WTC11 (cell line): ENCODE data around the gene POLDIP3. TPM values are rescaled to one million over a fixed set of nuclear protein-coding genes. Genes with fewer than 3 reads are reported as not detected.

ENCODE experiments used
- ATAC-seq: fragments of 200-7000 bp; cut with Tn5 transposase; 2 replicates; pipeline ENCODE4 v1.10.0; 2021; ENCODE audit warnings: mild to moderate bottlenecking, moderate library complexity
- CTCF ChIA-PET: fragments of 300-600 bp; sonication (Branson Sonifier 250); formaldehyde crosslinking; loops from one replicate; lab custom pipeline; 2021; ENCODE audit warnings: antibody characterized with exemption; lab: Charles Lee
- POLR2A ChIA-PET: fragments of 350-600 bp; sonication (Branson Sonifier 250); formaldehyde crosslinking; loops from one replicate; lab custom pipeline; 2021; ENCODE audit warnings: antibody characterized with exemption; lab: Charles Lee
- DNase-seq: peaks from one replicate; pipeline ENCODE4 v3.0.0; 2021; ENCODE audit warnings: low spot score
- H3K27ac Mint-ChIP-seq: 2 replicates; pipeline ENCODE4 v1.8.0; 2021; ENCODE audit warnings: mixed read lengths
- H3K27me3 Mint-ChIP-seq: 2 replicates; pipeline ENCODE4 v1.8.0; 2021; ENCODE audit warnings: low read depth, mild to moderate bottlenecking, moderate library complexity, mixed read lengths
- H3K36me3 Mint-ChIP-seq: 2 replicates; pipeline ENCODE4 v1.8.0; 2021; ENCODE audit warnings: mixed read lengths
- H3K4me1 Mint-ChIP-seq: 2 replicates; pipeline ENCODE4 v1.8.0; 2022; ENCODE audit warnings: mixed read lengths
- H3K4me3 Mint-ChIP-seq: 2 replicates; pipeline ENCODE4 v1.8.0; 2021; ENCODE audit warnings: mild to moderate bottlenecking, moderate library complexity, mixed read lengths
- H3K9me3 Mint-ChIP-seq: 2 replicates; pipeline ENCODE4 v1.8.0; 2021; ENCODE audit warnings: mixed read lengths
- ATF1 ChIP-seq: sonication (generic); formaldehyde crosslinking; IDR thresholded peaks from 2 replicates; pipeline ENCODE4 v1.8.1; 2023; ENCODE audit warnings: mild to moderate bottlenecking, moderate library complexity, missing genetic modification reagents
- ETV6 ChIP-seq: sonication (generic); formaldehyde crosslinking; IDR thresholded peaks from 2 replicates; pipeline ENCODE4 v1.8.1; 2022; ENCODE audit warnings: mild to moderate bottlenecking, missing genetic modification reagents
- GABPB1 ChIP-seq: sonication (generic); formaldehyde crosslinking; IDR thresholded peaks from 2 replicates; pipeline ENCODE4 v1.8.1; 2023; ENCODE audit warnings: mild to moderate bottlenecking, missing genetic modification reagents
- GRHL2 ChIP-seq: fragments of 250-450 bp; sonication (Bioruptor Pico); IDR thresholded peaks from 2 replicates; pipeline ENCODE4 v1.8.0; 2022; ENCODE audit warnings: mild to moderate bottlenecking, moderate library complexity; ENCODE audit not compliant: insufficient replicate concordance, severe bottlenecking
- HMGA2 ChIP-seq: fragments of 250-450 bp; sonication (Bioruptor Pico); IDR thresholded peaks from 2 replicates; pipeline ENCODE4 v1.4.0; 2021; ENCODE audit warnings: mild to moderate bottlenecking, moderate library complexity
- KAT7 ChIP-seq: sonication (generic); formaldehyde crosslinking; IDR thresholded peaks from 2 replicates; pipeline ENCODE4 v1.8.1; 2023; ENCODE audit warnings: missing genetic modification reagents, mild to moderate bottlenecking, borderline replicate concordance
- MXD4 ChIP-seq: fragments of 250-450 bp; sonication (Bioruptor Pico); IDR thresholded peaks from 2 replicates; pipeline ENCODE4 v1.8.0; 2021; ENCODE audit warnings: mild to moderate bottlenecking, moderate library complexity, borderline replicate concordance
- NFE2L1 ChIP-seq: sonication (generic); formaldehyde crosslinking; IDR thresholded peaks from 2 replicates; pipeline ENCODE4 v1.8.1; 2023; ENCODE audit warnings: missing genetic modification reagents
- SOX15 ChIP-seq: fragments of 250-450 bp; sonication (Bioruptor Pico); IDR thresholded peaks from 2 replicates; pipeline ENCODE4 v1.9.0; 2021; ENCODE audit warnings: mild to moderate bottlenecking
- SP1 ChIP-seq: sonication (generic); formaldehyde crosslinking; conservative IDR thresholded peaks from 2 replicates; pipeline ENCODE4 v1.8.1; 2022; ENCODE audit warnings: missing genetic modification reagents
- TP53 ChIP-seq: sonication (generic); formaldehyde crosslinking; IDR thresholded peaks from 2 replicates; pipeline ENCODE4 v1.8.1; 2023; ENCODE audit warnings: mild to moderate bottlenecking, missing genetic modification reagents
- ZNF121 ChIP-seq: sonication (generic); formaldehyde crosslinking; IDR thresholded peaks from 2 replicates; pipeline ENCODE4 v1.8.0; 2023; ENCODE audit warnings: missing genetic modification reagents
- ZNF317 ChIP-seq: sonication (generic); formaldehyde crosslinking; IDR thresholded peaks from 2 replicates; pipeline ENCODE4 v1.8.1; 2023; ENCODE audit warnings: low read depth, mild to moderate bottlenecking, moderate library complexity, missing genetic modification reagents, borderline replicate concordance
- total RNA-seq: library from RNA; stranded (reverse); gene quantifications from 3 replicates; pipeline ENCODE4 v1.2.3, GENCODE V29; 2021
- TF ChIP-seq, protein P1 (sequence below): sonication (generic); formaldehyde crosslinking; IDR thresholded peaks from 2 replicates; pipeline ENCODE4 v1.8.0; 2023; ENCODE audit warnings: missing genetic modification reagents, mild to moderate bottlenecking, borderline replicate concordance
- TF ChIP-seq, protein P2 (sequence below): fragments of 200-600 bp; IDR thresholded peaks from 2 replicates; pipeline ENCODE4 v1.8.0; 2022; ENCODE audit warnings: antibody characterized with exemption
- TF ChIP-seq, protein P3 (sequence below): sonication (generic); formaldehyde crosslinking; IDR thresholded peaks from 2 replicates; pipeline ENCODE4 v1.8.1; 2022; ENCODE audit warnings: low read depth, mild to moderate bottlenecking, moderate library complexity, missing genetic modification reagents, borderline replicate concordance
- TF ChIP-seq, protein P4 (sequence below): sonication (generic); formaldehyde crosslinking; IDR thresholded peaks from 2 replicates; pipeline ENCODE4 v1.8.0; 2023; ENCODE audit warnings: mild to moderate bottlenecking, missing genetic modification reagents
- TF ChIP-seq, protein P5 (sequence below): sonication (generic); formaldehyde crosslinking; IDR thresholded peaks from 2 replicates; pipeline ENCODE4 v1.8.0; 2022; ENCODE audit warnings: mild to moderate bottlenecking, missing genetic modification reagents
- TF ChIP-seq, protein P6 (sequence below): sonication (generic); formaldehyde crosslinking; IDR thresholded peaks from 2 replicates; pipeline ENCODE4 v1.8.1; 2023; ENCODE audit warnings: mild to moderate bottlenecking, moderate library complexity, missing genetic modification reagents

POLDIP3 gene
- total RNA-seq, 1 experiment from 2014 or later = 73.2 TPM

DNA sequence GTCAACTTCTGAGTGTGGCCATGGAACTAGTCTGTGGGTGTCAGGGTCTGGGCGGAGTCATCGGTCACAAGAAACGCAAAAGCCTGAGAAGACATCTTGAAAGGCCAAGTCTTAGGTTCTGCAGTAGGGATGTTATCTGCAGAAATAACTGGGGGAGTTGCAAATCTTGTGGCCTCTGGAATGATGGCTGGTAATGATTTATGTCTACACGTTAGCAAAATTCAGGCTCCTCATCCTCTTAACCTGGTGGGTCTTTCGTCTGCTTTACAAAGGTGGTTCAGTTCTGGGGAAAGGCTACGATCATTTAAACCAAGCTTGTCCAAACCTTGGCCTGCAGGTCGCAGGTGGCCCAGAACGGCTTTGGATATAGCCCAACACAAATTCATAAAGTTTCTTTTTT, 41.9 kb upstream of the POLDIP3 start:
- Mint-ChIP-seq H3K27me3 (no peaks in the 10 kb centered on the region), H3K27ac (no peak overlapping the region), H3K9me3 (no peaks in the 10 kb centered on the region), H3K4me1 (no peaks in the 10 kb centered on the region), H3K4me3 (no peak overlapping the region), H3K36me3 (no peaks in the 10 kb centered on the region)
- ATAC-seq = no peak
- POLR2A ChIA-PET = interaction anchor here (0.7 kb wide), 1 partner anchor 113 kb away, joined by 4 read pairs; no protein-coding TSS in a partner anchor
- no peak for TF ChIP-seq ETV6 (CRISPR knock-in tag)
- no peak for TF ChIP-seq NFE2L1 (CRISPR knock-in tag)
- TF ChIP-seq KAT7 (CRISPR knock-in tag) = no peak
- TF ChIP-seq ZNF121 (CRISPR knock-in tag) = no peak
- TF ChIP-seq, protein P1, sequence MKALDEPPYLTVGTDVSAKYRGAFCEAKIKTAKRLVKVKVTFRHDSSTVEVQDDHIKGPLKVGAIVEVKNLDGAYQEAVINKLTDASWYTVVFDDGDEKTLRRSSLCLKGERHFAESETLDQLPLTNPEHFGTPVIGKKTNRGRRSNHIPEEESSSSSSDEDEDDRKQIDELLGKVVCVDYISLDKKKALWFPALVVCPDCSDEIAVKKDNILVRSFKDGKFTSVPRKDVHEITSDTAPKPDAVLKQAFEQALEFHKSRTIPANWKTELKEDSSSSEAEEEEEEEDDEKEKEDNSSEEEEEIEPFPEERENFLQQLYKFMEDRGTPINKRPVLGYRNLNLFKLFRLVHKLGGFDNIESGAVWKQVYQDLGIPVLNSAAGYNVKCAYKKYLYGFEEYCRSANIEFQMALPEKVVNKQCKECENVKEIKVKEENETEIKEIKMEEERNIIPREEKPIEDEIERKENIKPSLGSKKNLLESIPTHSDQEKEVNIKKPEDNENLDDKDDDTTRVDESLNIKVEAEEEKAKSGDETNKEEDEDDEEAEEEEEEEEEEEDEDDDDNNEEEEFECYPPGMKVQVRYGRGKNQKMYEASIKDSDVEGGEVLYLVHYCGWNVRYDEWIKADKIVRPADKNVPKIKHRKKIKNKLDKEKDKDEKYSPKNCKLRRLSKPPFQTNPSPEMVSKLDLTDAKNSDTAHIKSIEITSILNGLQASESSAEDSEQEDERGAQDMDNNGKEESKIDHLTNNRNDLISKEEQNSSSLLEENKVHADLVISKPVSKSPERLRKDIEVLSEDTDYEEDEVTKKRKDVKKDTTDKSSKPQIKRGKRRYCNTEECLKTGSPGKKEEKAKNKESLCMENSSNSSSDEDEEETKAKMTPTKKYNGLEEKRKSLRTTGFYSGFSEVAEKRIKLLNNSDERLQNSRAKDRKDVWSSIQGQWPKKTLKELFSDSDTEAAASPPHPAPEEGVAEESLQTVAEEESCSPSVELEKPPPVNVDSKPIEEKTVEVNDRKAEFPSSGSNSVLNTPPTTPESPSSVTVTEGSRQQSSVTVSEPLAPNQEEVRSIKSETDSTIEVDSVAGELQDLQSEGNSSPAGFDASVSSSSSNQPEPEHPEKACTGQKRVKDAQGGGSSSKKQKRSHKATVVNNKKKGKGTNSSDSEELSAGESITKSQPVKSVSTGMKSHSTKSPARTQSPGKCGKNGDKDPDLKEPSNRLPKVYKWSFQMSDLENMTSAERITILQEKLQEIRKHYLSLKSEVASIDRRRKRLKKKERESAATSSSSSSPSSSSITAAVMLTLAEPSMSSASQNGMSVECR (CRISPR knock-in tag) = no peak
- TF ChIP-seq, protein P2, sequence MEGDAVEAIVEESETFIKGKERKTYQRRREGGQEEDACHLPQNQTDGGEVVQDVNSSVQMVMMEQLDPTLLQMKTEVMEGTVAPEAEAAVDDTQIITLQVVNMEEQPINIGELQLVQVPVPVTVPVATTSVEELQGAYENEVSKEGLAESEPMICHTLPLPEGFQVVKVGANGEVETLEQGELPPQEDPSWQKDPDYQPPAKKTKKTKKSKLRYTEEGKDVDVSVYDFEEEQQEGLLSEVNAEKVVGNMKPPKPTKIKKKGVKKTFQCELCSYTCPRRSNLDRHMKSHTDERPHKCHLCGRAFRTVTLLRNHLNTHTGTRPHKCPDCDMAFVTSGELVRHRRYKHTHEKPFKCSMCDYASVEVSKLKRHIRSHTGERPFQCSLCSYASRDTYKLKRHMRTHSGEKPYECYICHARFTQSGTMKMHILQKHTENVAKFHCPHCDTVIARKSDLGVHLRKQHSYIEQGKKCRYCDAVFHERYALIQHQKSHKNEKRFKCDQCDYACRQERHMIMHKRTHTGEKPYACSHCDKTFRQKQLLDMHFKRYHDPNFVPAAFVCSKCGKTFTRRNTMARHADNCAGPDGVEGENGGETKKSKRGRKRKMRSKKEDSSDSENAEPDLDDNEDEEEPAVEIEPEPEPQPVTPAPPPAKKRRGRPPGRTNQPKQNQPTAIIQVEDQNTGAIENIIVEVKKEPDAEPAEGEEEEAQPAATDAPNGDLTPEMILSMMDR = no peak
- TF ChIP-seq, protein P3, sequence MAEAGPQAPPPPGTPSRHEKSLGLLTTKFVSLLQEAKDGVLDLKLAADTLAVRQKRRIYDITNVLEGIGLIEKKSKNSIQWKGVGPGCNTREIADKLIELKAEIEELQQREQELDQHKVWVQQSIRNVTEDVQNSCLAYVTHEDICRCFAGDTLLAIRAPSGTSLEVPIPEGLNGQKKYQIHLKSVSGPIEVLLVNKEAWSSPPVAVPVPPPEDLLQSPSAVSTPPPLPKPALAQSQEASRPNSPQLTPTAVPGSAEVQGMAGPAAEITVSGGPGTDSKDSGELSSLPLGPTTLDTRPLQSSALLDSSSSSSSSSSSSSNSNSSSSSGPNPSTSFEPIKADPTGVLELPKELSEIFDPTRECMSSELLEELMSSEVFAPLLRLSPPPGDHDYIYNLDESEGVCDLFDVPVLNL (CRISPR knock-in tag) = no peak
- no peak for TF ChIP-seq HMGA2 (CRISPR knock-in tag)
- CTCF ChIA-PET = interaction anchor here (0.7 kb wide), 2 partner anchors 138 to 453 kb away, joined by 3 read pairs; no protein-coding TSS in a partner anchor
- no peak for DNase-seq

DNA sequence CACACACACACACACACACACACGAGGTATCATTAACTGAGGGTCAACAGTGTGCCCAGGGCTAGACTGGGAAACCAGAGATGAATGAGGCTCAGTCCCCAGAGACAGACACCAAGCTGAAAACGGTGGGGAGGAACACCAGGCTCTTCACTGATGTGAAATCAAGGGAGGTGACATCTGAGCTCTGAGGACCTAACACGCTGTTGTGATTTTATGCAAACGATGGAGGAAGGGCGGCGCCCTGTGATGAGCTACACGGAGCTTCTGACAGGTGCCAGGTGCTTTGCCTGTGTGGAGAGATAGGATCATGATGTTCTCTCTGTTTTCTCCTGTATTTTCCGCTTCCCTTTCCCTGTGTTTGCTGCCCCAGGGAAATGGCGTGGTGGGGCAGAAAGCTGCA, 41.0 kb upstream of the POLDIP3 start:
- Mint-ChIP-seq H3K27ac (no peak overlapping the region), H3K4me1 (no peaks in the 10 kb centered on the region), H3K4me3 (no peak overlapping the region), H3K36me3 (no peaks in the 10 kb centered on the region), H3K27me3 (no peaks in the 10 kb centered on the region; the same call in 1 of the 2 replicates), H3K9me3 (no peaks in the 10 kb centered on the region)
- no peak for TF ChIP-seq GABPB1
- no peak for TF ChIP-seq GRHL2
- TF ChIP-seq ZNF317 (CRISPR knock-in tag) = no peak
- TF ChIP-seq, protein P4, sequence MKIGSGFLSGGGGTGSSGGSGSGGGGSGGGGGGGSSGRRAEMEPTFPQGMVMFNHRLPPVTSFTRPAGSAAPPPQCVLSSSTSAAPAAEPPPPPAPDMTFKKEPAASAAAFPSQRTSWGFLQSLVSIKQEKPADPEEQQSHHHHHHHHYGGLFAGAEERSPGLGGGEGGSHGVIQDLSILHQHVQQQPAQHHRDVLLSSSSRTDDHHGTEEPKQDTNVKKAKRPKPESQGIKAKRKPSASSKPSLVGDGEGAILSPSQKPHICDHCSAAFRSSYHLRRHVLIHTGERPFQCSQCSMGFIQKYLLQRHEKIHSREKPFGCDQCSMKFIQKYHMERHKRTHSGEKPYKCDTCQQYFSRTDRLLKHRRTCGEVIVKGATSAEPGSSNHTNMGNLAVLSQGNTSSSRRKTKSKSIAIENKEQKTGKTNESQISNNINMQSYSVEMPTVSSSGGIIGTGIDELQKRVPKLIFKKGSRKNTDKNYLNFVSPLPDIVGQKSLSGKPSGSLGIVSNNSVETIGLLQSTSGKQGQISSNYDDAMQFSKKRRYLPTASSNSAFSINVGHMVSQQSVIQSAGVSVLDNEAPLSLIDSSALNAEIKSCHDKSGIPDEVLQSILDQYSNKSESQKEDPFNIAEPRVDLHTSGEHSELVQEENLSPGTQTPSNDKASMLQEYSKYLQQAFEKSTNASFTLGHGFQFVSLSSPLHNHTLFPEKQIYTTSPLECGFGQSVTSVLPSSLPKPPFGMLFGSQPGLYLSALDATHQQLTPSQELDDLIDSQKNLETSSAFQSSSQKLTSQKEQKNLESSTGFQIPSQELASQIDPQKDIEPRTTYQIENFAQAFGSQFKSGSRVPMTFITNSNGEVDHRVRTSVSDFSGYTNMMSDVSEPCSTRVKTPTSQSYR (CRISPR knock-in tag) = no peak
- no peak for TF ChIP-seq MXD4 (CRISPR knock-in tag)
- TF ChIP-seq SOX15 = no peak
- TF ChIP-seq SP1 (CRISPR knock-in tag) = no peak
- no peak for TF ChIP-seq TP53
- TF ChIP-seq, protein P5, sequence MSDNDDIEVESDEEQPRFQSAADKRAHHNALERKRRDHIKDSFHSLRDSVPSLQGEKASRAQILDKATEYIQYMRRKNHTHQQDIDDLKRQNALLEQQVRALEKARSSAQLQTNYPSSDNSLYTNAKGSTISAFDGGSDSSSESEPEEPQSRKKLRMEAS (CRISPR knock-in tag) = no peak
- TF ChIP-seq ATF1 (CRISPR knock-in tag) = no peak
- TF ChIP-seq, protein P6, sequence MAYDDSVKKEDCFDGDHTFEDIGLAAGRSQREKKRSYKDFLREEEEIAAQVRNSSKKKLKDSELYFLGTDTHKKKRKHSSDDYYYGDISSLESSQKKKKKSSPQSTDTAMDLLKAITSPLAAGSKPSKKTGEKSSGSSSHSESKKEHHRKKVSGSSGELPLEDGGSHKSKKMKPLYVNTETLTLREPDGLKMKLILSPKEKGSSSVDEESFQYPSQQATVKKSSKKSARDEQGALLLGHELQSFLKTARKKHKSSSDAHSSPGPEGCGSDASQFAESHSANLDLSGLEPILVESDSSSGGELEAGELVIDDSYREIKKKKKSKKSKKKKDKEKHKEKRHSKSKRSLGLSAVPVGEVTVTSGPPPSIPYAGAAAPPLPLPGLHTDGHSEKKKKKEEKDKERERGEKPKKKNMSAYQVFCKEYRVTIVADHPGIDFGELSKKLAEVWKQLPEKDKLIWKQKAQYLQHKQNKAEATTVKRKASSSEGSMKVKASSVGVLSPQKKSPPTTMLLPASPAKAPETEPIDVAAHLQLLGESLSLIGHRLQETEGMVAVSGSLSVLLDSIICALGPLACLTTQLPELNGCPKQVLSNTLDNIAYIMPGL (CRISPR knock-in tag) = no peak
- ChIA-PET CTCF (interaction anchor here (0.6 to 0.8 kb wide), 3 partner anchors 8 to 37 kb away, joined by 3 read pairs; no protein-coding TSS in a partner anchor), POLR2A (interaction anchor here (0.6 to 1.5 kb wide), 2 partner anchors 41 to 373 kb away, joined by 3 read pairs; partner anchors contain the start of gene POLDIP3)
- ATAC-seq (no peak), DNase-seq (no peak)
